GM18502 (cell line): ENCODE measurements around the gene FLCN.
"Not testable (repeated sequence)": the region's sequence is repeated elsewhere in the genome, so short reads cannot be mapped to it uniquely, and the experiment has no call there.

Source experiments
- ATAC-seq: cut with Tn5 transposase; IDR thresholded peaks from one replicate; pipeline ENCODE4 v1.9.1; 2021; ENCODE audit warnings: mild to moderate bottlenecking; ENCODE audit not compliant: unreplicated experiment, poor library complexity

FLCN gene

DNA sequence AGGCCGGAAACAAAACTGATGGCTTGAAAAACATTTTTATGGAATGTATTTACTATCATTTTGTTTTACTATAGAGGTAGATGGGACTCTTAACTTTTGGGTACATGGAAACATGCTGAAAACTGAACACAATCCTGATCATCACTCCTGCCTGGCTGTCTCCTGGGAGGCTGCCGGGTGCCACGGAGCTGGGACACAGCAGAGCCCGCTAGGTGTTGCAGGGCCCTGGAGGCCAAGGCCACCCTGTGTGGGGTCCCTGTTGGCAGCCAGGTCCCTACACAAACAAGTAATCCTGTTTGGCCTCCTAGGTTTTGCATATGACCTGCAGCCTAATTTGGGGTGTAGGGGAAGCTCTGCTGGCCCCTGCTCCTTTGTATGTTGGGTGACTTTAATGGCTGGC is 48.4 kb downstream of the FLCN start:
- no peak for ATAC-seq

DNA sequence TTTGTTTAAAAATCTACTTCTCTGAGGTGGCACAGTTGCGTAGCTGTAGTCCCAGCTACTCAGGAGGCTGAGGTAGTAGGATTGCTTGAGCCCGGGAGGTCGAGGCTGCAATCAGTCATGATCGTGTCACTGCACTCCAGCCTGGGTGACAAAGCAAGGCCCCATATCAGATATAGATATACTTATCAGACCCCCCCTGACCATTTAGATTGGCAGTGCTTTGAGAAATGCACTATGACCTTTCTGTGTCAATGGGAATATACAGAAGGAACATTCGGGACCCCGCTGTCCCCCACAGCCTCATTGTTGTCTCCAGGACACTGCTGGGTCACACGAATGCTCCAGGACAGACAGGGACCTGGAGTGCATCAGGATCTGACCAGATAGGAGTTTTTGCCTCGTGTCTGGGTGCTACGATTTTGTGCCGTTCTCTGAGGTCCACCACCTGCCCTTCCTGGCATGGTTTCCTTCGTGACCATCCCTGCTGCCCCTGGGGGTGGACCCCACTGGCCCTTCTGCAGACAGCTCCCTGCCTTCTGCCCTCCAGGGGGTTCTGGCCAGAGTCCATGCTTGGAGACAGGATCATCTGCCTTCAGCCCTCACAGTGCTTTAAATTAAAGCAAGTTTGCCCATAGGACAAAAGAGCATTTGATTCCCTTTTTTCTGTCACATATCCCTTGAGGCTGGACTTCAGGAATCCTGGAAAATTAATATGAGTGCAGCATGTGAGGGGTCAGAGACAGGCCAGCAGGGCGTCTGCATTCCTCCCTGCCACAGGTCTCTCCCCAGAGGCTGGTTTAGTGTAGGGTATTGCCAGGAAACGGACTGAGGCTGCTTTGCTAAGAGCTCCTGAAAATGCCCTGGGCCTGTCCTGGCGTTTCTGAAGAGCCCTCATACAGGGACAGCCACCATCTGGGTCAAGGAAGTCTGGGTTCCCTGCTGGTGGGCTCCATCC is 50.1 kb downstream of the FLCN start:
- ATAC-seq, result no peak

GRCh38 chr17:17186051-17186450 is 50.9 kb downstream of the FLCN start:
- peak; percentile 60 for ATAC-seq

GRCh38 chr17:17184985-17185757 is 51.8 kb downstream of the FLCN start:
- ATAC-seq, result not testable (repeated sequence)

- no peak for ATAC-seq
Measured at GRCh38 chr17:17183744-17184143, 53.2 kb downstream of the FLCN start.

- no peak for ATAC-seq
Measured at GRCh38 chr17:17182598-17183136, 54.3 kb downstream of the FLCN start.

- ATAC-seq, result no peak
Measured at GRCh38 chr17:17181666-17182597, 55.0 kb downstream of the FLCN start.

GRCh38 chr17:17180741-17181525 is 56.0 kb downstream of the FLCN start:
- ATAC-seq, result no peak

DNA sequence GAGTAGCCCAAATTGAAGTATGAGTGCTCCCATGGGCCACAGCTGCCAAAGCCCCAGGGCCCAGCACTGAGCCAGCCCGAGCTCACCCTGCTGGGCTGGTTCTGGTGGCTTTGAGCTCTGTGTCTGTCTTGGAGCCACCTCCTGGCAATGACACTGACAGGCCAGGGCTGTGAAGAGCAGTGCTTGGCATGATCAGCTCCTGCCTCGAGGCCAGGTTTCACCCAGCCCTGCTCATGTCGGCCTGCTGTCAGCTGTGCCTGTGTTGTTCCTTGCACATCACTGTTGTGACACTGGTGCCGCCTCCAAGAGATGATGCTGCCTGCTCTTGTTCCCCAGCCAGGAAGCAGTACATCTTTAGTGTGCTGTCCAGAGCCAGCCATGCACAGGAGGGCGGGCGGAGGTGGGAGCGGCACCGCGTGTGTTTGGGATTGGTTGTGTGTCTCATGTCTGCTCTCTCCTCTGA is 56.8 kb downstream of the FLCN start:
- no peak for ATAC-seq

GRCh38 chr17:17179371-17179827 is 57.6 kb downstream of the FLCN start:
- ATAC-seq, result peak; percentile 66

GRCh38 chr17:17177176-17177575 is 59.8 kb downstream of the FLCN start:
- ATAC-seq, result no peak

GRCh38 chr17:17176341-17176740 is 60.6 kb downstream of the FLCN start:
- ATAC-seq, result no peak

- no peak for ATAC-seq
Measured at GRCh38 chr17:17175917-17176316, 61.1 kb downstream of the FLCN start.

- ATAC-seq, result no peak
Measured at GRCh38 chr17:17175340-17175739, 61.6 kb downstream of the FLCN start.

- ATAC-seq, result no peak
Measured at GRCh38 chr17:17173921-17174320, 63.0 kb downstream of the FLCN start.

GRCh38 chr17:17172990-17173389 is 64.0 kb downstream of the FLCN start:
- no peak for ATAC-seq

DNA sequence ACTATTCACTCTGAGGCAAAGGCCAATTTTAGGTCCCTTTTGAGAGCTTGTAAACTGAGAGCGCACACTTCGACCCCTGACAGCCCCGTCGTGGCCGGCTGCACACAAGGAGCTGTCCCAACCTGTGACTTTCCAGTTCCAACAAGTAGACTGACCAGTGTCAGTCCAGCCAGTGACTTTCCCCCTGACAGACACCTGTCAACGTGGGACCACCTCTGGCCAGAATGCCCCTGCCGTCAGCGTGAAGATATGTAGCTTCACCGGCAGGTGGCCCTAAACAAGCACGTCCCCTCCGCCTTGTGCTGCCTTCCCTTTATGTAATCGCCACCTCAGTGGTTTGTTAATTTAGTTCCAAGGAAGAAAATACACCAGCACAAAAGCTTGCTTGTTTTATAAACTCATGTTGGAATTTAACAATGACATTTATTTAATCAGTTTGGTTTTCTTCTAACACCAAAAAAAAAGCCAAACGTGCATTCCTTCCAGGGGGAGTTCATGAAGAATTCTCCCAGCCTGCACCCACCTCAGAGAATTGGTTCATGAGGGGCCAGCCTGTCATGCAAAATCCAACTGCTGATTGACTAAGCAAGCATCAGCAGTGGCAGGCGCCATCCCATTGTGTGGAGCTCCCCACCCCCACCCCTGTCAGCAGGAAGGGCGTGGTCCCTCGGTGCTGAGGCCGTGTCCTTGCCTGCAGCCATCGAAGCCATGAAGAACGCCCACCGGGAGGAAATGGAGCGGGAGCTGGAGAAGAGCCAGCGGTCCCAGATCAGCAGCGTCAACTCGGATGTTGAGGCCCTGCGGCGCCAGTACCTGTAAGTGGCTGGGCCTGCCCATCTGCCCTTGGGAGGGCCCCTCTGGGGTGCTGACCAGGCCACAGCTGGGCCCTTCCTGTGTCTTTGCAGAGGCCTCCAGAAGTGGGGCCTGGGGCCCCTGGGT is 64.7 kb downstream of the FLCN start:
- no peak for ATAC-seq

- no peak for ATAC-seq
Measured at GRCh38 chr17:17171186-17171585, 65.8 kb downstream of the FLCN start.
